Measurements from ENCODE around the gene CLRN2.

Gene CLRN2

GRCh38 chr4:17514865-17515264, at the start of gene CLRN2:
CLRN2 (plus strand) TSS chr4:17515165; CDS start chr4:17515267, 102 bp downstream.
- Histone ChIP-seq H3K9me3 (ENCODE audit: control insufficient read depth, insufficient read depth, low read length) (no peaks in the 10 kb centered on the region), H3K27ac (ENCODE audit: low read depth, low read length) (no peak within 1 kb of the TSS), H3K9ac (ENCODE audit: low read depth, low read length) (no peak within 1 kb of the TSS), H3K27me3 (ENCODE audit: control insufficient read depth, insufficient read depth, low read length) (peaks cover 17% of the 10 kb centered on the region; the same call in 1 of the 2 replicates), H3K4me3 (ENCODE audit: low read depth, low read length) (no peak within 1 kb of the TSS), H3K36me3 (ENCODE audit: control insufficient read depth, insufficient read depth, low read length) (no peaks in the 10 kb centered on the region), H3K4me1 (ENCODE audit: control insufficient read depth, insufficient read depth, low read length) (peaks cover 35% of the 10 kb centered on the region)

GRCh38 chr4:17468619-17469221, 46.2 kb upstream of the CLRN2 start:
- Histone ChIP-seq H3K27ac (ENCODE audit: low read depth, low read length) (no peak overlapping the region), H3K9ac (ENCODE audit: low read depth, low read length) (no peak overlapping the region), H3K4me3 (ENCODE audit: low read depth, low read length) (no peak overlapping the region), H3K9me3 (ENCODE audit: control insufficient read depth, insufficient read depth, low read length) (no peaks in the 10 kb centered on the region), H3K4me1 (ENCODE audit: control insufficient read depth, insufficient read depth, low read length) (no peaks in the 10 kb centered on the region), H3K36me3 (ENCODE audit: control insufficient read depth, insufficient read depth, low read length) (no peaks in the 10 kb centered on the region), H3K27me3 (ENCODE audit: control insufficient read depth, insufficient read depth, low read length) (no peaks in the 10 kb centered on the region)

- Histone ChIP-seq H3K36me3 (ENCODE audit: control insufficient read depth, insufficient read depth, low read length) (no peaks in the 10 kb centered on the region), H3K9me3 (ENCODE audit: control insufficient read depth, insufficient read depth, low read length) (no peaks in the 10 kb centered on the region), H3K4me1 (ENCODE audit: control insufficient read depth, insufficient read depth, low read length) (no peaks in the 10 kb centered on the region), H3K27me3 (ENCODE audit: control insufficient read depth, insufficient read depth, low read length) (no peaks in the 10 kb centered on the region), H3K4me3 (ENCODE audit: low read depth, low read length) (no peak overlapping the region), H3K27ac (ENCODE audit: low read depth, low read length) (no peak overlapping the region), H3K9ac (ENCODE audit: low read depth, low read length) (no peak overlapping the region)
Observed at GRCh38 chr4:17469931-17470674, 44.9 kb upstream of the CLRN2 start.

- Histone ChIP-seq H3K27ac (ENCODE audit: low read depth, low read length) (no peak overlapping the region), H3K9ac (ENCODE audit: low read depth, low read length) (no peak overlapping the region), H3K4me1 (ENCODE audit: control insufficient read depth, insufficient read depth, low read length) (no peaks in the 10 kb centered on the region), H3K27me3 (ENCODE audit: control insufficient read depth, insufficient read depth, low read length) (no peaks in the 10 kb centered on the region), H3K36me3 (ENCODE audit: control insufficient read depth, insufficient read depth, low read length) (no peaks in the 10 kb centered on the region), H3K9me3 (ENCODE audit: control insufficient read depth, insufficient read depth, low read length) (no peaks in the 10 kb centered on the region), H3K4me3 (ENCODE audit: low read depth, low read length) (no peak overlapping the region)
Observed at GRCh38 chr4:17475481-17475880, 39.5 kb upstream of the CLRN2 start.

GRCh38 chr4:17476853-17477252, 38.1 kb upstream of the CLRN2 start:
- Histone ChIP-seq H3K9ac (ENCODE audit: low read depth, low read length) (no peak overlapping the region), H3K27ac (ENCODE audit: low read depth, low read length) (no peak overlapping the region), H3K4me3 (ENCODE audit: low read depth, low read length) (no peak overlapping the region), H3K9me3 (ENCODE audit: control insufficient read depth, insufficient read depth, low read length) (no peaks in the 10 kb centered on the region), H3K4me1 (ENCODE audit: control insufficient read depth, insufficient read depth, low read length) (no peaks in the 10 kb centered on the region), H3K36me3 (ENCODE audit: control insufficient read depth, insufficient read depth, low read length) (no peaks in the 10 kb centered on the region), H3K27me3 (ENCODE audit: control insufficient read depth, insufficient read depth, low read length) (no peaks in the 10 kb centered on the region)

- H3K4me1 ChIP-seq (ENCODE audit: control insufficient read depth, insufficient read depth, low read length), result no peaks in the 10 kb centered on the region
- no peaks in the 10 kb centered on the region for H3K27me3 ChIP-seq (ENCODE audit: control insufficient read depth, insufficient read depth, low read length)
- H3K9me3 ChIP-seq (ENCODE audit: control insufficient read depth, insufficient read depth, low read length), result no peaks in the 10 kb centered on the region
- H3K36me3 ChIP-seq (ENCODE audit: control insufficient read depth, insufficient read depth, low read length), result no peaks in the 10 kb centered on the region
- no peak overlapping the region for H3K9ac ChIP-seq (ENCODE audit: low read depth, low read length)
- H3K27ac ChIP-seq (ENCODE audit: low read depth, low read length), result no peak overlapping the region
- H3K4me3 ChIP-seq (ENCODE audit: low read depth, low read length), result no peak overlapping the region
Observed at GRCh38 chr4:17477774-17478472, 37.0 kb upstream of the CLRN2 start.

- Histone ChIP-seq H3K9ac (ENCODE audit: low read depth, low read length) (no peak overlapping the region), H3K27ac (ENCODE audit: low read depth, low read length) (no peak overlapping the region), H3K9me3 (ENCODE audit: control insufficient read depth, insufficient read depth, low read length) (no peaks in the 10 kb centered on the region), H3K27me3 (ENCODE audit: control insufficient read depth, insufficient read depth, low read length) (no peaks in the 10 kb centered on the region), H3K36me3 (ENCODE audit: control insufficient read depth, insufficient read depth, low read length) (0 out of 2 replicates have a peak, but pooled peaks cover 3% of the 10 kb centered on the region), H3K4me3 (ENCODE audit: low read depth, low read length) (no peak overlapping the region), H3K4me1 (ENCODE audit: control insufficient read depth, insufficient read depth, low read length) (no peaks in the 10 kb centered on the region)
Observed at GRCh38 chr4:17480210-17480927, 34.6 kb upstream of the CLRN2 start.

- Histone ChIP-seq H3K4me1 (ENCODE audit: control insufficient read depth, insufficient read depth, low read length) (no peaks in the 10 kb centered on the region), H3K27me3 (ENCODE audit: control insufficient read depth, insufficient read depth, low read length) (no peaks in the 10 kb centered on the region), H3K36me3 (ENCODE audit: control insufficient read depth, insufficient read depth, low read length) (peaks cover 3% of the 10 kb centered on the region; the same call in 1 of the 2 replicates), H3K4me3 (ENCODE audit: low read depth, low read length) (no peak overlapping the region), H3K9me3 (ENCODE audit: control insufficient read depth, insufficient read depth, low read length) (no peaks in the 10 kb centered on the region), H3K27ac (ENCODE audit: low read depth, low read length) (no peak overlapping the region), H3K9ac (ENCODE audit: low read depth, low read length) (no peak overlapping the region)
Observed at GRCh38 chr4:17480955-17481354, 34.0 kb upstream of the CLRN2 start.

GRCh38 chr4:17482716-17483115, 32.2 kb upstream of the CLRN2 start:
- Histone ChIP-seq H3K4me3 (ENCODE audit: low read depth, low read length) (no peak overlapping the region), H3K4me1 (ENCODE audit: control insufficient read depth, insufficient read depth, low read length) (no peaks in the 10 kb centered on the region), H3K27ac (ENCODE audit: low read depth, low read length) (no peak overlapping the region), H3K36me3 (ENCODE audit: control insufficient read depth, insufficient read depth, low read length) (peaks cover 14% of the 10 kb centered on the region), H3K9ac (ENCODE audit: low read depth, low read length) (no peak overlapping the region), H3K9me3 (ENCODE audit: control insufficient read depth, insufficient read depth, low read length) (no peaks in the 10 kb centered on the region), H3K27me3 (ENCODE audit: control insufficient read depth, insufficient read depth, low read length) (no peaks in the 10 kb centered on the region)

GRCh38 chr4:17489123-17489522, 25.8 kb upstream of the CLRN2 start:
- peaks cover 37% of the 10 kb centered on the region for H3K36me3 ChIP-seq (ENCODE audit: control insufficient read depth, insufficient read depth, low read length)
- H3K9me3 ChIP-seq (ENCODE audit: control insufficient read depth, insufficient read depth, low read length), result no peaks in the 10 kb centered on the region
- no peaks in the 10 kb centered on the region for H3K4me1 ChIP-seq (ENCODE audit: control insufficient read depth, insufficient read depth, low read length)
- H3K4me3 ChIP-seq (ENCODE audit: low read depth, low read length), result no peak overlapping the region
- no peak overlapping the region for H3K27ac ChIP-seq (ENCODE audit: low read depth, low read length)
- H3K27me3 ChIP-seq (ENCODE audit: control insufficient read depth, insufficient read depth, low read length), result no peaks in the 10 kb centered on the region
- no peak overlapping the region for H3K9ac ChIP-seq (ENCODE audit: low read depth, low read length)

Measured in HUES48 (cell line).